ENCODE measurements around the gene COL1A2. TPM values are rescaled to one million over a fixed set of nuclear protein-coding genes. Genes with fewer than 3 reads are reported as not detected.
A peak's percentile ranks its signal among the peaks of the same experiment; 100 is the strongest.

The COL1A2 gene
- total RNA-seq, 1 donor: 4,453 TPM

DNA sequence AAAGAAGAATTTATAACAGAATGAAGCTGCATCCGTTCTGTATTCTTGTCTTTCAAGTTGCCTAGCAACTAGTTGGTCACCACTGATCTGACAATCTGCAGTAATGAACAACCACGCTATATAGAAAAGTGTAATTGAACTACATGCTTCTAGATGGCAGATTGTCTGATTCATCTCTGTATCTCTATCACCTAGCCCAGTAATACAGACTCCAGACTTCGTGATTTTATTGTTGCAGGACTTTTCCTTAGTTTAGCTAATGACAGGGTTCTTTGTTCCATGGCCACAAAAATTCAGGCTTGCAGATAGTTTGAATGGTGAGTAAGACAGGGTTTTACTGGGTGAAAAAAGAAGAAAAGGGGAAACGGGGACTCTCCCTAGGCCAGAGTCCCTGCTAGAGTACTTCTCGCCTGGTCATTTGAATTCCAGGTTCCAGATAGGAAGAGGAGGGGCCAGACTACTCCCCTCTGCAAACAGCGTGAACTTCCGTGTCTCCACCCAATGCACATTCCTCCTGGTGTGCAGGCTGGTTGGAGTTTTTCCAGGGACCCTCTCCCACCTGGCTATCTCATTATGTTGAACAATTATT, 45.9 kb downstream of the COL1A2 start:
- DNase-seq (ENCODE audit: low read depth): peak; percentile 35
- no peak overlapping the region for H3K4me3 ChIP-seq (ENCODE audit: low read depth, low read length)
- TF ChIP-seq, protein P1, sequence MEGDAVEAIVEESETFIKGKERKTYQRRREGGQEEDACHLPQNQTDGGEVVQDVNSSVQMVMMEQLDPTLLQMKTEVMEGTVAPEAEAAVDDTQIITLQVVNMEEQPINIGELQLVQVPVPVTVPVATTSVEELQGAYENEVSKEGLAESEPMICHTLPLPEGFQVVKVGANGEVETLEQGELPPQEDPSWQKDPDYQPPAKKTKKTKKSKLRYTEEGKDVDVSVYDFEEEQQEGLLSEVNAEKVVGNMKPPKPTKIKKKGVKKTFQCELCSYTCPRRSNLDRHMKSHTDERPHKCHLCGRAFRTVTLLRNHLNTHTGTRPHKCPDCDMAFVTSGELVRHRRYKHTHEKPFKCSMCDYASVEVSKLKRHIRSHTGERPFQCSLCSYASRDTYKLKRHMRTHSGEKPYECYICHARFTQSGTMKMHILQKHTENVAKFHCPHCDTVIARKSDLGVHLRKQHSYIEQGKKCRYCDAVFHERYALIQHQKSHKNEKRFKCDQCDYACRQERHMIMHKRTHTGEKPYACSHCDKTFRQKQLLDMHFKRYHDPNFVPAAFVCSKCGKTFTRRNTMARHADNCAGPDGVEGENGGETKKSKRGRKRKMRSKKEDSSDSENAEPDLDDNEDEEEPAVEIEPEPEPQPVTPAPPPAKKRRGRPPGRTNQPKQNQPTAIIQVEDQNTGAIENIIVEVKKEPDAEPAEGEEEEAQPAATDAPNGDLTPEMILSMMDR (IDR thresholded peaks at IDR 0.05; ENCODE audit: insufficient read depth, low read length): no peak

DNA sequence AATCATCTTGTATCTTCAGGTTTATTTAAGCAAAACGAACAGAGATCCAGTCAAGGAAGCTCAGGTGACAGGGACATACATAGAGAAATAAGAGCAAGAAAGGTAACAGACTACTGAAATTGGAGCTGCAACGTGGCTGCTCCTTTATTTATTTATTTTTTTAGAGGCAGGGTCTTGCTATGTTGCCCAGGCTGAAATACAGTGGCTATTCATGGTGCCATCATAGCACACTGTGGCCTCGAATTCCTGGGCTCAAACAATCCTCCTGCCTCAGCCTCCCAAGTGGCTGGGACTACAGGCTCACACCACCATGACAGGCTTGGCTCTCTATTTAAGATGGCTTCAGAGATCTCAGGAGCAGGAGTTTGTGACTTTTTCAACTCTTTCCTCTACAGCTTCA, 46.4 kb downstream of the COL1A2 start:
- H3K4me3 ChIP-seq (ENCODE audit: low read depth, low read length): no peak overlapping the region
- TF ChIP-seq, protein P1 (IDR thresholded peaks at IDR 0.05; ENCODE audit: insufficient read depth, low read length): no peak
- no peak for DNase-seq (ENCODE audit: low read depth)

DNA sequence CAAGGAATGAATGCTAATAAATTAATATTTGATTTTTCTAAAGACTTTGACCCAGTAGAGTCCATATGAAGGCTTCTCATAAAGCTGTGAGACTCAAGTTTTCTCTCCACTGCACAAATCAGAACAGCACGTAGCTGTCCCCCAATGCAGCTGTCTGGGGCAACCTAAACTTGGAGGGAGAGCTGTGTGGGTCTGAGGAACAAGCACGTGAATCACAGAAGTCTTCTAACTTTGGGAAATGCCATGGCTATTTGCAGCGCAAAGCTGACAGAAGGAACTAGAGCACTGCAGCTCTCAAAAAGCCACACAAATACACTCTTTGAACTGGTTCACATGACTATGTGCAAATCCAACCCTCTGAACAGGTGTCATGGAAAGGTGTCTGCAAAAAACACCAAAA, 47.9 kb downstream of the COL1A2 start:
- TF ChIP-seq, protein P1 (IDR thresholded peaks at IDR 0.05; ENCODE audit: insufficient read depth, low read length): no peak
- no peak for DNase-seq (ENCODE audit: low read depth)

GRCh38 chr7:94444813-94445212, 50.1 kb downstream of the COL1A2 start:
- DNase-seq (ENCODE audit: low read depth): no peak
- TF ChIP-seq, protein P1 (IDR thresholded peaks at IDR 0.05; ENCODE audit: insufficient read depth, low read length): no peak
- no peak overlapping the region for H3K4me3 ChIP-seq (ENCODE audit: low read depth, low read length)

More for the DNA sequence above, 47.9 kb downstream of the COL1A2 start:
- no peak overlapping the region for H3K4me3 ChIP-seq (ENCODE audit: low read depth, low read length)

DNA sequence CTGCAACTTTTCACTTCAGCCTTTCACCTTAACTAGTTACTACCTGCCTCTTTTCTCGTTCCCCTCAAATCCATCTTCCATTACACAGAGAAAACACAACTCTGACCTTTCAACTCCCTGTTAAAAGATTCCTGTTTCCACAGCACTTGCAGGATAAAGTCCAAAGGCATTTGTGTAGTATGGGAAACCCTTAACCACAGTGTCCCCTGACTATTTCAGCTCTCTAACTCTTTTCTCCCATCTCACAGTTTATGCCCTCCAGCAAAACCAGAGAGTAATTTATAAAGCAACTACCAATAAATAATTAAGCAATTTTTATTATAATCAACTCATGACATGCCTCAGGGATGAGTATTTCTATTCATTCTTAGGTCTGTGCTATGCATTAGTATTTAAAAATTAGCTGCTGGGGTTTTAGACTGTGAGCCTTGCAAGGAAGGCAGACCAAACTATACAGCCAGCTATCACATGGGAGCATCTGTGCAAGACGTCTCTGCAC, 51.0 kb downstream of the COL1A2 start:
- TF ChIP-seq, protein P1 (IDR thresholded peaks at IDR 0.05; ENCODE audit: insufficient read depth, low read length): no peak
- no peak overlapping the region for H3K4me3 ChIP-seq (ENCODE audit: low read depth, low read length)
- no peak for DNase-seq (ENCODE audit: low read depth)

- H3K4me3 ChIP-seq (ENCODE audit: low read depth, low read length): no peak overlapping the region
- DNase-seq (ENCODE audit: low read depth): no peak
- TF ChIP-seq, protein P1 (IDR thresholded peaks at IDR 0.05; ENCODE audit: insufficient read depth, low read length): no peak
Measured at GRCh38 chr7:94446308-94446707, 51.6 kb downstream of the COL1A2 start.
